Lower lobe of right lung (tissue), 2 donors: ENCODE data around the gene PTPRN2. TPM values are rescaled to one million over a fixed set of nuclear protein-coding genes. Genes with fewer than 3 reads are reported as not detected.

Experiments
- ATAC-seq, 2 donors: fragments of 200-7000 bp; cut with Tn5 transposase; one replicate each; pipeline ENCODE4 v1.9.1; 2020 to 2022; ENCODE audit warnings: mild to moderate bottlenecking in 2 of 2, moderate library complexity in 2 of 2
- DNase-seq: peaks from one replicate; pipeline ENCODE4 v3.0.0-alpha.2; 2020
- H3K27ac ChIP-seq: fragments of 200-600 bp; one replicate; pipeline ENCODE4 v1.8.0; 2022
- H3K27me3 ChIP-seq: fragments of 200-600 bp; one replicate; pipeline ENCODE4 v1.8.0; 2022; ENCODE audit warnings: low read depth
- H3K36me3 ChIP-seq: fragments of 200-600 bp; one replicate; pipeline ENCODE4 v1.8.0; 2022; ENCODE audit warnings: mild to moderate bottlenecking
- H3K4me1 ChIP-seq: fragments of 200-600 bp; one replicate; pipeline ENCODE4 v1.8.0; 2022
- H3K4me3 ChIP-seq: fragments of 200-600 bp; one replicate; pipeline ENCODE4 v1.8.0; 2022; ENCODE audit warnings: mild to moderate bottlenecking
- H3K9me3 ChIP-seq: fragments of 200-600 bp; one replicate; pipeline ENCODE4 v1.8.0; 2022
- intact Hi-C: fragments of 100-400 bp; cut with DNase I; formaldehyde crosslinking; loops from one replicate; pipeline ENCODE4 v1.11.0; 2022
- total RNA-seq: library from RNA; stranded (reverse); fragmentation: NEBNext Ultra II Directional; extraction: Animal tissue kit (Norgen Biotek cat#: 25700); gene quantifications from one replicate; pipeline ENCODE4 v1.2.1, GENCODE V29; 2021
- TF ChIP-seq, protein P1 (sequence below): fragments of 200-600 bp; IDR thresholded peaks from one replicate; pipeline ENCODE4 v1.8.0; 2022; ENCODE audit warnings: antibody characterized with exemption, mild to moderate bottlenecking
- donor health status: DM: no; HTN: yes; CAD: no; lungs with severe emphysema.

PTPRN2 gene
- total RNA-seq, 1 donor from 2014 or later: 6.8 TPM

DNA sequence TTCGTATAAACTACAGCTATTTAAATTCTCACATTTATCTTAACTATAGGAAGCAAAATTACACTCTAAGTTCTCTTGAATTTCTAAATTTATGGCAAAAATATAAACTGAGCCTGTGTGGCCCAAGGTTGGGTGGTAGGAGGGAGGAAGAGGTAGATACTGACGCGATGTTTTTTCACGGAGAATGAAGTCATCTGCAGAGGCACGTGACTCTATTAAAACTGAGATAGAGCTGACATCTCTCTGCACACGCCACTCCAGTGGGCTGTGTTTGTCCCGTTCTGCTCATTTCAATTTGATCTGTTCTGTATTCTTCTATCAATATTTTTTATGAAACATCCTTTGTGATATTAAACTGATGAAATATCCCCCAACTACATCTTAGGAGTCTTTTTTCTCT lies 964.1 kb downstream of the PTPRN2 start:
- Histone ChIP-seq H3K36me3 (no peaks in the 10 kb centered on the region), H3K9me3 (no peaks in the 10 kb centered on the region), H3K27me3 (no peaks in the 10 kb centered on the region), H3K4me1 (no peaks in the 10 kb centered on the region), H3K27ac (no peak overlapping the region), H3K4me3 (no peak overlapping the region)
- TF ChIP-seq, protein P1, sequence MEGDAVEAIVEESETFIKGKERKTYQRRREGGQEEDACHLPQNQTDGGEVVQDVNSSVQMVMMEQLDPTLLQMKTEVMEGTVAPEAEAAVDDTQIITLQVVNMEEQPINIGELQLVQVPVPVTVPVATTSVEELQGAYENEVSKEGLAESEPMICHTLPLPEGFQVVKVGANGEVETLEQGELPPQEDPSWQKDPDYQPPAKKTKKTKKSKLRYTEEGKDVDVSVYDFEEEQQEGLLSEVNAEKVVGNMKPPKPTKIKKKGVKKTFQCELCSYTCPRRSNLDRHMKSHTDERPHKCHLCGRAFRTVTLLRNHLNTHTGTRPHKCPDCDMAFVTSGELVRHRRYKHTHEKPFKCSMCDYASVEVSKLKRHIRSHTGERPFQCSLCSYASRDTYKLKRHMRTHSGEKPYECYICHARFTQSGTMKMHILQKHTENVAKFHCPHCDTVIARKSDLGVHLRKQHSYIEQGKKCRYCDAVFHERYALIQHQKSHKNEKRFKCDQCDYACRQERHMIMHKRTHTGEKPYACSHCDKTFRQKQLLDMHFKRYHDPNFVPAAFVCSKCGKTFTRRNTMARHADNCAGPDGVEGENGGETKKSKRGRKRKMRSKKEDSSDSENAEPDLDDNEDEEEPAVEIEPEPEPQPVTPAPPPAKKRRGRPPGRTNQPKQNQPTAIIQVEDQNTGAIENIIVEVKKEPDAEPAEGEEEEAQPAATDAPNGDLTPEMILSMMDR: no peak
- no peak for DNase-seq
- intact Hi-C loops: no loop called here
- no peak for ATAC-seq

DNA sequence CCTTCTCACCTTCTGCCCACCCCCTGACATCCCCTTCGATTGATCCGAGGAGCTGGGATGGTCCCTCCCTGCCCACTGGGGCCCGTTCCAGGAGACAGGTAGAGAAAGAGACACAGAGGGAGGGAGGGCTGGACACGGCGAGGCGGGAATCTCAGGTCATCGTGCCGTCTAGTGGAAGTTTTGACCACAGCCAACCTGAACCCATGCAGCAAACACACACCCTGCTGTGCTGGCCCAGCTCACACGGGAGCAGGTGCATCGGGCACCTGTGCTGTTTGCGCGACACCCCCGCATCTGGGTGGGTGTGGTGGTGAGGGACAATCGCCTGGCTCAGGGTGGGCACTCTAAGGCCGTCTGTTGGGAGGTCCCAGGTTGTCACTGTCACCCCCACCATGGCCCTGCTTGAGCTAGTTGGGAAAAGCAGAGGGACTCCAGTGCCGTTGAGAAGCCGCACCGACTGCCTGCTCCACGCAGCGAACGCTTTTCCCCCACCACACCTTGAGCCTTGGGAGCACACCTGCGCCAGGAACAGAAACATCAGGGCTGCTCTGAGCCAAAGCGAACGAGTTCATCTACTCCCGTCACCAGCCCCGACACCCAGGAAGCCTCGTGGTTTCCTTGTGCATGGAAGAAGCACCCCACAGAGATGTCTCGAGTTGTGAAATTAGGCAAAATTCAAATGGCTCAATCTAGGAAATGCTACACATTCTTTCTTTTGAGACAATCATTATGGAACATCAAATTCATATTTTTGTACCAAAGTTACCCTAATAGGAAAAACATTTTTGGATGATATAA lies 965.0 kb downstream of the PTPRN2 start:
- Histone ChIP-seq H3K36me3 (no peaks in the 10 kb centered on the region), H3K4me1 (no peaks in the 10 kb centered on the region), H3K4me3 (no peak overlapping the region), H3K27me3 (no peaks in the 10 kb centered on the region), H3K9me3 (no peaks in the 10 kb centered on the region), H3K27ac (no peak overlapping the region)
- intact Hi-C loops: no loop called here
- ATAC-seq (no peak), DNase-seq (no peak)
- TF ChIP-seq, protein P1: no peak

DNA sequence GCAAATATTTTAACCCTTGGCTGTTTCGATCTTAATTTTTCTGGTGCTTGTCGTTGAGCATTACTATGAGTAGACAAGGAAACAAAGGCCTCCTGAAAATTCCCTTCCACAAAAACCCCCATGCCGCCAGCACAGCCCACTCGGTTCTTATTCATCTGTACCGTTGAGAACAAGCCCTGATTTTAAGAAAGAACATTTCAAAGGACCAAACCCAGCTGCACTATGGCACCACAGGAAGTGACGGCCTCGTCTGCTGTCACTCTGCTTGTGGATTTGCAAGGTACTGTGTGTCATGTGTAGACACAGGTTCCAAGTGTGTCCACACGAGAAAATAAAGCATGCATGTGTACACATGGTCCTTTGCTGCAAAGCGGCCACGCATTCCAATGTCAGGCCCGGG lies 965.6 kb downstream of the PTPRN2 start:
- Histone ChIP-seq H3K27ac (no peak overlapping the region), H3K9me3 (no peaks in the 10 kb centered on the region), H3K27me3 (no peaks in the 10 kb centered on the region), H3K4me3 (no peak overlapping the region), H3K36me3 (no peaks in the 10 kb centered on the region), H3K4me1 (no peaks in the 10 kb centered on the region)
- ATAC-seq (no peak), DNase-seq (no peak)
- intact Hi-C loops: no loop called here
- TF ChIP-seq, protein P1: no peak

- ATAC-seq (peak; percentile 29 to 38), DNase-seq (no peak)
- TF ChIP-seq, protein P1: no peak
- Histone ChIP-seq H3K27ac (no peak overlapping the region), H3K9me3 (no peaks in the 10 kb centered on the region), H3K4me1 (no peaks in the 10 kb centered on the region), H3K4me3 (no peak overlapping the region), H3K36me3 (no peaks in the 10 kb centered on the region), H3K27me3 (no peaks in the 10 kb centered on the region)
- intact Hi-C loops: no loop called here
Observed at GRCh38 chr7:157621131-157621681, 966.4 kb downstream of the PTPRN2 start.

- Histone ChIP-seq H3K36me3 (no peaks in the 10 kb centered on the region), H3K4me1 (no peaks in the 10 kb centered on the region), H3K9me3 (no peaks in the 10 kb centered on the region), H3K27ac (no peak overlapping the region), H3K27me3 (no peaks in the 10 kb centered on the region), H3K4me3 (no peak overlapping the region)
- no peak for ATAC-seq
- TF ChIP-seq, protein P1: no peak
- no peak for DNase-seq
- intact Hi-C loops: no loop called here
Observed at GRCh38 chr7:157620616-157621015, 967.0 kb downstream of the PTPRN2 start.
